HG03135 (cell line): ENCODE measurements around the gene TMED7.
"Not testable (repeated sequence)": the region's sequence is repeated elsewhere in the genome, so short reads cannot be mapped to it uniquely, and the experiment has no call there.

Experiments used
- ATAC-seq: cut with Tn5 transposase; IDR thresholded peaks from one replicate; pipeline ENCODE4 v1.9.1; 2021; ENCODE audit warnings: mild to moderate bottlenecking, moderate library complexity; ENCODE audit not compliant: unreplicated experiment

The TMED7 gene

GRCh38 chr5:115625579-115626444 lies at the start of gene TMED7:
Gene TMED7, minus strand, starts transcription at chr5:115626036. Its CDS starts 244 bp downstream, at chr5:115625792.
- peak; percentile 93 for ATAC-seq

- not testable (repeated sequence) for ATAC-seq
Observed at GRCh38 chr5:115674782-115675181, 48.9 kb upstream of the TMED7 start.

- ATAC-seq = no peak
Observed at GRCh38 chr5:115673596-115673995, 47.8 kb upstream of the TMED7 start.

- ATAC-seq = no peak
Observed at GRCh38 chr5:115671939-115672338, 46.1 kb upstream of the TMED7 start.

- no peak for ATAC-seq
Observed at GRCh38 chr5:115666023-115666422, 40.2 kb upstream of the TMED7 start.

DNA sequence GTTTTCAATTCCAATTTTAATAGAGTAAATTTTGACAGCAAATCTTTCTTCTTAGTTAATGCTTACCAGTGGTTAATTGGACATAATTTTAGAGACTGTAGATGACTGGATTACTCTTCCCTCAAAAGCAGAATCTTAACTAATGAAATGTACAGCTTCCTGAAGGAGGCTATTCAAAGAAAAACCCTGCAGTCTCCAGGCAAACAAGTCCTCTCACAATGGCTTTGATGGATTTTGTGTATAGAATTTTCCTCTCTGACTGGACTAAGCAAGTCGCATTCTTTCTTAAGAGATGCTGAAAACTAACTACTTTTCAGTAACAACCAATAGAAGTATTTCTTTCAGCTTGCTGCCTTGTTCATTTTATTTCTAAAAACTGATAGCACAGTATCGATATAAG lies 35.7 kb upstream of the TMED7 start:
- no peak for ATAC-seq

DNA sequence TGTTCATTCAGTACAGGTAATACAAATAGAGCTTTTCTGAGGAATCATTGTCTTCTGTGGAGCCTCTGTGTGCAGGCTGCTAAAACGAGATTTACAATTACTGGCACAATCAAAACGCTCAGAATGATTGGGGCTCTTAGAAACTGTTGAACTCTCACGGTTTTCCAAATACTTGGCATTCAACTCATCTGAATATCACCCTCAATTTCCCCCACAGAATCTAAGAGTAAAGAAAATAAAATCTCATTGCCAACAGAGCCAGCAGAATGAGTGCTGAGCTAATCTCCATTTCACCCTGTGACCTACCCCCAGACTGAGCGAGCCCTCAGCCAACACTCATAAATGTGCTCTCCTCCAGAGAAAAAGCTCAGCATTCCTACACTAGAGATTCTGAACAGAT lies 35.3 kb upstream of the TMED7 start:
- no peak for ATAC-seq

DNA sequence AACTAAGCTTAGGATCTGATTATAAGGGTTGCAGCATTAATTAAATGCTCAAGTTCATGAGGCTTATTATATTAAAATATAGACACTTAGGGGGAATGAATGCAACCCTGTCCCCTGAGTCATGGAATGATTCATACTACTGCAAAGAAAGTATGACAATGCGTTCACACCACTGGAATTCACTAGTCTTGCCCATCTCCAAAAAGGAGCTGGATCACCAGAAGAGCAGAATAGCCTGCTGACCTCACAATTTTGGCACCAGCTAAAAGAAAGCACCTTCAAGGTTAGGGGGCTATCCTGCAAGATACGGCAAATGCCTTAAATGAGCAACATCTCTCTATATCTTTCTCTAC lies 32.0 kb upstream of the TMED7 start:
- ATAC-seq = no peak

DNA sequence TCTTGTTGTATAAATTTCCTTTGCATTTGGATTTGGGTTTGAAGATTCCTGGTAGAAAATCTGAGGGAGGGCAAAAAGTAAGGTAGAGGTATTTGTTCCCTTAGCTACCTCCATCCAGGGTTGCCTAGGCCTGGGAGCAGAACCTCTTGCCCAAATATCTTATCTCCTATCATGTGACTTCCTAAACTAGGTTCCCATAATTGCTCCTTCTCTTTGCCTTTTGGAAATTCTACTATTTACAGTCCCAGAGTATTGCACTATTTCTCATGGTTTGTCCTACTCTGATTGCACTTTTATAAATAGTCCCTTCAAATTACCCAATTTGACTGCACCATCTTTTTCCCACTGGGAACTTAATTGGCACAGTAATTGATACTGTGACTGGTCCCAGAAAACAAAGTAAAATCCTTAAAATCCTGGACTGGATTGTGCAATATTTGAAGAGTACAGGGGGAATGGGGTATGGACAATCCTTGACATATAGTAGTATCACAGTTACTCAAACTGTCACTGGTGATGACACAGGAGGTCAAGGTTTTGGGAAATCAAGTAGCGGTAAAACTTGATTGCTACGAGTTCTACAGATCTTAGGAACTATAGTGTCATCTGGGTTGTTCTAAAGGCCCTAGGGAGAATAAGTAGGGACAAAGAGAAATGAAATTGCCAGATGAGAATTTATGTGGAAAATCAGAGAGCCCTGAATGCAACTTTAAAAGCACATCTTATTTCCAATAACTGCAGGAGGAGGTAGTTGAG lies 31.5 kb upstream of the TMED7 start:
- no peak for ATAC-seq

- ATAC-seq = no peak
Observed at GRCh38 chr5:115656404-115656803, 30.6 kb upstream of the TMED7 start.

DNA sequence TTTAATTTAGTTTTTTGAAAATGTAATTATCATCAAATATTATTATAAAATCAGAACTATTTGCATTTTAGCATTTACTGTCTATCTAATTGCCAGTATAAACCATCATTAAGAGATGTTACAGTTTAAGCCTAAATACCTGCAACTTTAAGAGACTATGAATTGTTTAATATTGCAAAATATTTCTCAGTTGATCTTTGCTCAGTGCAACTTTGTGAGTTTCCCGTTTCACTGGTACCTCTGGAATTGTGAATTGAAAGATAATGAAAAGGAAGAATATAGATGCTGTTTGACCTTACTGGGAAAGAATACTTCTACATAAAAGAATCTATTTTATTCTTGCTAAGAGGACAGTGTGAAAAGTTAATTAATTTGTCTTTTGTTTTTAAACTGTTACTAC lies 30.2 kb upstream of the TMED7 start:
- no peak for ATAC-seq

- ATAC-seq = no peak
Observed at GRCh38 chr5:115649541-115649940, 23.7 kb upstream of the TMED7 start.

- no peak for ATAC-seq
Observed at GRCh38 chr5:115648056-115648455, 22.2 kb upstream of the TMED7 start.

GRCh38 chr5:115645386-115645785 lies 19.6 kb upstream of the TMED7 start:
- ATAC-seq = not testable (repeated sequence)

- no peak for ATAC-seq
Observed at GRCh38 chr5:115644046-115644445, 18.2 kb upstream of the TMED7 start.

DNA sequence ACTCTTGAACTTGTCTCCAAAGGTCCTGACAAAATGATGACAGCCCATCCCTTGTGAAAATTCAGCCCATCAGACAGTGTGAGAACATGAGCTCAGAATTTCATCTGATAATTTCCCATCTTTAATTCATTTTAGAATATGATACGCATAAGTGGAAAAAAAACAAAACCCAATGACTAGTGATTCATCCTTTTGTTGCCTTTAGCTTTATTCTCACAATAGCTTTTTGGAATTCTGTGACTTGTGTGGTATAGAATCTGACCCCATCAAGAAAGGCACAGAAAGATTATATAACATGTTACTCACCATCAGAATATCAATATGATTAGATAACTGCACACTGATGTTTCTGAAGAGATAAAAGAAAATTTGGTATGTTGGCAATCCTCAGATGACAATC lies 16.1 kb upstream of the TMED7 start:
- ATAC-seq = no peak

DNA sequence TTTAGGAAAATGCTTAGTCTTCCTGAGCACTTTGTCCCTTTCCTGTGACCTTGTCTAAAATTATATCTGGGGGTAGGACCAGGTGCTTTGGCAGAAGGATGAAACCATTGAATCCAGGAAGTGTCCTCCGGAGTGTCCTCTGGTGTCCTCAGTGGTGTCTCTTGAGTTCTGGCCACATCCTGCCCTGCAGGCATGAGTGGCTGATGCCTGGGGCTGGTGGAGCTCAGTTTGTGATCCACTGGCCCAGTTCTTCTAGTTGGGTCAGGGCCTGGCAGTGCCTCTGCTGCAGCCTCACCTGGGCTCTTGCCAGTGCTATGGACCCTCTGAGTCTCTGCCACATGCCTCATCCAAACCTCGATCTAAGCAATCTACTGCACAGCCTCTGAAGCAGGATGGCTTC lies 14.4 kb upstream of the TMED7 start:
- no peak for ATAC-seq

DNA sequence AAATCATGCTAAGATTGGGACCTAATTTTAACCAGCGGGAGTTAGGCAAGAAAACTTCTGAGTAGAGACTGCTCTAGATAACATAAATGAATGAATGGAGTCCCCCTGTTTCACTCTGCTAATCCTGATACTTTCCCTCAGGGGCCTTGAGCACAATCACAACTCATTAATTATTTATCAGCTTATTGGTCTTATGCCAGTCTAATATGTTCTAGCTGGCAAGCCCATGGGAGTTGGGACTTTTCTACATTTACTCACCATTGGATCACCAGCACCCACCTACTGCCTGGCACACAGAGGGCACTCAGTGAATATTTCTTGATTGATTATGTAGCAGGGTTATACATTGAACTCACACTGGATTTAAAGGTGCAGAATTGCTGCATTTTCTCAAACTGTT lies 13.5 kb upstream of the TMED7 start:
- no peak for ATAC-seq

- ATAC-seq = no peak
Observed at GRCh38 chr5:115637507-115637906, 11.7 kb upstream of the TMED7 start.

- no peak for ATAC-seq
Observed at GRCh38 chr5:115636008-115636407, 10.2 kb upstream of the TMED7 start.

- peak; percentile 74 for ATAC-seq
Observed at GRCh38 chr5:115634343-115635132, 8.7 kb upstream of the TMED7 start.
